ENCODE data around the gene CORO7. TPM values are rescaled to one million over a fixed set of nuclear protein-coding genes. Genes with fewer than 3 reads are reported as not detected.

The CORO7 gene
- total RNA-seq, 1 experiment from 2014 or later, result 51.0 TPM

DNA sequence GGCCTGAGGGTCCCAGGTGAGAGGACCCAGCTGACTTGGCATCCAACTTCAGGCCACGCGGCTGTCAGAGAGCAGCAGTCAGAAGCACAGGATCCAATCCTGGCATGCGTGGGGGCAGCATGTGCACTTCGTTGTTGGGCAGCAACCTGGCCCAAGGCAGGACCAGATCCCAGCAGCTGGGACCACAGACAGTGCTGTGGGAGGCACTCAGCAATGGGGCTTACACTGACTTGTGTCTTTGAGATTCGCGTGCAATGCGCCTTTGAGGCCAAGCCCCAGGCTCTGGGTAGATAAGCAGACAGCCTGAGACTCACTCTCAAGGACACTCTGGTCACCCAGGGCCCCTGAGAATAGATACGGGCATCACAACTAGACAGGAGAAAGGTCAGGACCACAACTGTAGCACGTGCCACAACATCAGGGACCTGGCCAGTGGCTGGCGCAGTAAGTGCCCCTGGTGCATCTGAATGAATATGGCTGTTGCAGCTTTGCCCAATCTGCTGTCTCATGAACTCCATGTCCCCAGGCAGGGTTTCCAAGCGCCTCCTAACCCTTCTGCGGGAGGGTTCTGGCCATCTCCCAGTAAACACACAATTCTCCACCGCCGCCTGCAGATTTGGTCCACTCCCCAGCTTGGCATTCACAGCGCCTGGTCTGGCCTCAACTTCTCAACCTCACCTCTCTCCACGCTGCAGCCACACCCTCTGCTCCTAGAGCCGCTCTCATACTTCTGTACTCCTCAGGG, 68.5 kb downstream of the CORO7 start:
- no peak overlapping the region for H3K4me3 Mint-ChIP-seq (ENCODE audit: low read depth, unreplicated experiment)
- H3K36me3 Mint-ChIP-seq (ENCODE audit: insufficient read depth, unreplicated experiment), result peaks cover 48% of the 10 kb centered on the region

DNA sequence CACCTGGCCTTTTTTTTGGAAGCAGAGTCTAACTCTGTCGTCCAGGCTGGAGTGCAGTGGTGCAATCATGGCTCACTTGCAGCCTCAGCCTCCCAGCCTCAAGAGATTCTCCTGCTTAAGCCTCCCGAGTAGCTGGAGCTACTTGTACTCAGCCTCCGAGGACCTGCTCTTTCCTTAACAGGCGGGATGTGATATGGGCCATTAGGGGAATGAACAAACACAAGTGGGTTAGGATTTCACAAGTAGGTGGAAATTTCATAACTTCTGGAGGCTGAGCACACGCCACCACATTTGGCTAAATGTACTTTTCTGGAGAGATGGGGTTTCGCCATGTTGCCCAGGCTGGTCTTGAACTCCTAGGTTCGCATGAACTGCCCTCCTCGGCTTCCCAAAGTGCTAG, 69.4 kb downstream of the CORO7 start:
- CTCF ChIA-PET, result no interaction called here
- no peak for DNase-seq
- H3K4me3 Mint-ChIP-seq (ENCODE audit: low read depth, unreplicated experiment), result no peak overlapping the region
- intact Hi-C loops (cut with micrococcal nuclease; ENCODE audit: unreplicated experiment), result no loop called here
- H3K36me3 Mint-ChIP-seq (ENCODE audit: insufficient read depth, unreplicated experiment), result peaks cover 55% of the 10 kb centered on the region
- no peaks in the 10 kb centered on the region for H3K9me3 Mint-ChIP-seq (ENCODE audit: low read depth, unreplicated experiment)
- TF ChIP-seq, protein P1, sequence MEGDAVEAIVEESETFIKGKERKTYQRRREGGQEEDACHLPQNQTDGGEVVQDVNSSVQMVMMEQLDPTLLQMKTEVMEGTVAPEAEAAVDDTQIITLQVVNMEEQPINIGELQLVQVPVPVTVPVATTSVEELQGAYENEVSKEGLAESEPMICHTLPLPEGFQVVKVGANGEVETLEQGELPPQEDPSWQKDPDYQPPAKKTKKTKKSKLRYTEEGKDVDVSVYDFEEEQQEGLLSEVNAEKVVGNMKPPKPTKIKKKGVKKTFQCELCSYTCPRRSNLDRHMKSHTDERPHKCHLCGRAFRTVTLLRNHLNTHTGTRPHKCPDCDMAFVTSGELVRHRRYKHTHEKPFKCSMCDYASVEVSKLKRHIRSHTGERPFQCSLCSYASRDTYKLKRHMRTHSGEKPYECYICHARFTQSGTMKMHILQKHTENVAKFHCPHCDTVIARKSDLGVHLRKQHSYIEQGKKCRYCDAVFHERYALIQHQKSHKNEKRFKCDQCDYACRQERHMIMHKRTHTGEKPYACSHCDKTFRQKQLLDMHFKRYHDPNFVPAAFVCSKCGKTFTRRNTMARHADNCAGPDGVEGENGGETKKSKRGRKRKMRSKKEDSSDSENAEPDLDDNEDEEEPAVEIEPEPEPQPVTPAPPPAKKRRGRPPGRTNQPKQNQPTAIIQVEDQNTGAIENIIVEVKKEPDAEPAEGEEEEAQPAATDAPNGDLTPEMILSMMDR (IDR thresholded peaks at IDR 0.05; ENCODE audit: unreplicated experiment), result no peak
- H3K27ac Mint-ChIP-seq (ENCODE audit: unreplicated experiment), result no peak overlapping the region
- H3K4me1 Mint-ChIP-seq (ENCODE audit: low read depth, unreplicated experiment), result peaks cover 10% of the 10 kb centered on the region
- no peaks in the 10 kb centered on the region for H3K27me3 Mint-ChIP-seq (ENCODE audit: unreplicated experiment)
- BruUV-seq (replicated peaks), result no TSS peak

More for the DNA sequence above, 68.5 kb downstream of the CORO7 start:
- H3K4me1 Mint-ChIP-seq (ENCODE audit: low read depth, unreplicated experiment), result peaks cover 10% of the 10 kb centered on the region
- intact Hi-C loops (cut with micrococcal nuclease; ENCODE audit: unreplicated experiment), result no loop called here
- H3K27ac Mint-ChIP-seq (ENCODE audit: unreplicated experiment), result no peak overlapping the region
- no peaks in the 10 kb centered on the region for H3K27me3 Mint-ChIP-seq (ENCODE audit: unreplicated experiment)
- no peak for DNase-seq
- TF ChIP-seq, protein P1 (IDR thresholded peaks at IDR 0.05; ENCODE audit: unreplicated experiment), result no peak
- H3K9me3 Mint-ChIP-seq (ENCODE audit: low read depth, unreplicated experiment), result no peaks in the 10 kb centered on the region
- CTCF ChIA-PET, result no interaction called here
- no TSS peak for BruUV-seq (replicated peaks)

DNA sequence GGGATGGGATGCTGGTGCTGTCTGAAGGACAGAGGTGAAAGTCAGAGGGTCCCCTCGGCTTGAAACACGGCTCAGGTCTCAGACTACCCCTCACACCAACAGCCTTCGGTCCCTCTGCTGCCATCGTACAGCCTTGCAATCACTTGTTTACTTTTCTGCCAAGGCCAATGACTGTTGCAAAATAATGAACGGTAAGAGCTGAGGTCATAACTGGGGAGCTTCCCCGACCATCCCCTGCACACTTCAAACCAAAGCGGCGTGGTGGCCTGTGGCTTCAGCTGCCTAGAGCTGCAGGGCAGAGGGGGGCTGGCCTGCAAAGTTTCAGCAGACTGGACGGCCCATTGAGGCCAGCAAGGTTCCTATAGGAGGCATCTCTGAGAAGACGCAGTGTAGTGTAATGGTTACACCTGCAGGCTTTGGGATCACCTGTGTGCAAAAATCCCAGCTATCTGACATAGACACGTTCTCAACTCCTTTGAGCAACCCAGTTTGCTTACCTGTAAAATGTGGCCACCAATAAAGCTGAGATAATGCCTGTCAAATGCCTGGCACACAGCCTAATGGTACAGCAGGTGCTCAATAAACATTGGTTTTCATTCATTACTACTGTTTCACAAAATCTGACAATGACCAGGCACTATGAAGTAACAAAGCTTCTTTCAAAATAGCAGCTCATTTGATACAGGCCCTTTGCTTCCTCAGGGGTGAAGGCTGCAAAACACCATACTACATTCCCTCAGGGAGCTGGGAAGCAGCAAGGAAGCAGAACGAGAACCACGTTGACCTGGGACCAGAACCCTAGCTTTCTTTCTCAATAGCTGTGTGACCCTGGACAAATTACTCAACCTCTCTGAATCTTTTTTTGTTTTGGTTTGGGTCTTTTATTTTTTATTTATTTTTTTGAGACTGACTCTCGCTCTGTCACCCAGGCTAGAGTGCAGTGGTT, 70.3 kb downstream of the CORO7 start:
- no peak for DNase-seq
- CTCF ChIA-PET, result interaction anchor here (0.5 to 0.6 kb wide), 2 partner anchors 48 to 125 kb away, joined by 3 read pairs; no protein-coding TSS in a partner anchor
- no TSS peak for BruUV-seq (replicated peaks)

More for the DNA sequence above, 70.3 kb downstream of the CORO7 start:
- intact Hi-C loops (cut with micrococcal nuclease; ENCODE audit: unreplicated experiment), result no loop called here
- no peaks in the 10 kb centered on the region for H3K9me3 Mint-ChIP-seq (ENCODE audit: low read depth, unreplicated experiment)
- H3K4me3 Mint-ChIP-seq (ENCODE audit: low read depth, unreplicated experiment), result no peak overlapping the region
- H3K27me3 Mint-ChIP-seq (ENCODE audit: unreplicated experiment), result no peaks in the 10 kb centered on the region
- H3K4me1 Mint-ChIP-seq (ENCODE audit: low read depth, unreplicated experiment), result peaks cover 10% of the 10 kb centered on the region
- H3K27ac Mint-ChIP-seq (ENCODE audit: unreplicated experiment), result no peak overlapping the region
- peaks cover 51% of the 10 kb centered on the region for H3K36me3 Mint-ChIP-seq (ENCODE audit: insufficient read depth, unreplicated experiment)
- TF ChIP-seq, protein P1 (IDR thresholded peaks at IDR 0.05; ENCODE audit: unreplicated experiment), result no peak

All from Calu3 (cell line).